GM12872 (cell line): ENCODE measurements around the gene SNX13.

Experiments used
- TF ChIP-seq, protein P1 (sequence below): IDR thresholded peaks from 3 replicates; pipeline ENCODE4 v1.5.1; 2011; ENCODE audit warnings: low read depth, mild to moderate bottlenecking, low read length, moderate library complexity; ENCODE audit not compliant: insufficient read depth

The SNX13 gene

DNA sequence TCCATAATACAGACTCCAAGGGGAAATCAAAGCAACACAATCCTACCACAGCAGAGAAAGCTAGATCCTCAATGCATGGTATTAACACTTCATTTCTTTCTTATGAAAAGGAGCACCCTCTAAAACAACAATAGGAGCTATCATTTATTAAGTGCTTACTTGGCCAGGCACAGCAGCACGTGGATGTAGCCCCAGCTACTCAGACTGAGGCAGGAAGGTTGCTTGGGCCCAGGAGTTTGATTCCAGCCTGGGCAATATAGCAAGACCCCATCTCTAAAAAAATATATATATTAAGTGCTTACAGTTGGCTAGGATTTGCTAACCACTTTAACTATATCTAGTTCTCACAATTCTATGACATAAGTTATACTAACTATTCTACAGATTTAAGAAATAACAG lies 12.2 kb downstream of the SNX13 start:
- TF ChIP-seq, protein P1, sequence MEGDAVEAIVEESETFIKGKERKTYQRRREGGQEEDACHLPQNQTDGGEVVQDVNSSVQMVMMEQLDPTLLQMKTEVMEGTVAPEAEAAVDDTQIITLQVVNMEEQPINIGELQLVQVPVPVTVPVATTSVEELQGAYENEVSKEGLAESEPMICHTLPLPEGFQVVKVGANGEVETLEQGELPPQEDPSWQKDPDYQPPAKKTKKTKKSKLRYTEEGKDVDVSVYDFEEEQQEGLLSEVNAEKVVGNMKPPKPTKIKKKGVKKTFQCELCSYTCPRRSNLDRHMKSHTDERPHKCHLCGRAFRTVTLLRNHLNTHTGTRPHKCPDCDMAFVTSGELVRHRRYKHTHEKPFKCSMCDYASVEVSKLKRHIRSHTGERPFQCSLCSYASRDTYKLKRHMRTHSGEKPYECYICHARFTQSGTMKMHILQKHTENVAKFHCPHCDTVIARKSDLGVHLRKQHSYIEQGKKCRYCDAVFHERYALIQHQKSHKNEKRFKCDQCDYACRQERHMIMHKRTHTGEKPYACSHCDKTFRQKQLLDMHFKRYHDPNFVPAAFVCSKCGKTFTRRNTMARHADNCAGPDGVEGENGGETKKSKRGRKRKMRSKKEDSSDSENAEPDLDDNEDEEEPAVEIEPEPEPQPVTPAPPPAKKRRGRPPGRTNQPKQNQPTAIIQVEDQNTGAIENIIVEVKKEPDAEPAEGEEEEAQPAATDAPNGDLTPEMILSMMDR: no peak

DNA sequence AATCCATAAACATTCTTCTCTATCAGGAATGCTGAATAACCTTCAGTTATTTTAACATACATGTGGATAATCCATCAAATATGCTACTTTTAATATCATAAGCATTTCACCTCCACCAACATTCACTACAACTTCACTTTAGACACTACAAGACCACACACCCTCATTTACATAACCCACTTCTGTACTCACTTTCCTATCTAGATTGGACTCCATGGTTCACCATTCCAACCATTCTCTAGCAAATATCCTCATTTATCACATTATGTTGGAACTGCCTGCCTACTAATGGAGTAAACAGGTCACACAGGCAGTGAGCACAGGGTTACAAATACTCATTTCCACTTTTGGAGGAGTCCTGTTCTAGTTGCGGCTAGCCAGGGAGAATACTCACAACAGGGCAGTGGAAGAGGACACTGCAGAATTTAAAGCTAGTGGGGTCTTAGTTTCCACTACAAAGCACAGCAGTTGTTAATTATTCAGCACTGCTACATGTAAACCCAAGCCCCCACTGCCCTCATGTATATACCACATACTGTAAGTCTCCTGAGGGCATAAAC lies 18.4 kb downstream of the SNX13 start:
- TF ChIP-seq, protein P1: no peak

DNA sequence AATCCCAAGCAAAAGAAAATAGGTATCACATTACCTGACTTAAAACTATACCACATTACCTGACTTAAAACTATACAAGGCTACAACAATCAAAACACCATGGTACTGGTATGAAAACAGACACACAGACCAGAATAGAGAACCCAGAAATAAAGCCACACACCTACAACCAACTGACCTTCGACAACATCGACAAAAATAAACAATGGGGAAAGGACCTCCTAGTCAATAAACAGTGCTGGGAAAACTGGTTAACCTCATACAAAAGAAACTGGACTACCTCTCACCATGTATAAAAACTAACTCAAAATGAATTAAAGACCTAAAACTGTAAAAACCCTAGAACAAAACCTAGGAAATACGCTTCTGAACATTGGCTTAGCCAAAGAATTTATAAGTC lies 22.5 kb downstream of the SNX13 start:
- TF ChIP-seq, protein P1: no peak

DNA sequence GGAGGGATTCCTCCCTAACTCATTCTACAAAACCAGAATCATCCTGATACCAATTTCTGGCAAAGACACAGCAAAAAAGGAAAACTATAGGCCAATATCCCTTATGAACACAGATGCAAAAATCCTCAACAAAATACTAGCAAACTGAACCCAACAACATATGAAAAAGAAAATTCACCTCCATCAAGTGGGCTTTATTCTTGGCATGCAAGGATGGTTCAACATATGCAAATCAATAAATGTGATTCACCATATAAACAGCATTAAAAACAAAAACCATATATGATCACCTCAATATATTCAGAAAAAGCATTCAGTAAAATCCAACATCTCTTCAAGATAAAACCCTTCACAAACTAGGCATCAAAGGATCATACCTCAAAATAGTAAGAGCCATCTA lies 23.5 kb downstream of the SNX13 start:
- TF ChIP-seq, protein P1: no peak

DNA sequence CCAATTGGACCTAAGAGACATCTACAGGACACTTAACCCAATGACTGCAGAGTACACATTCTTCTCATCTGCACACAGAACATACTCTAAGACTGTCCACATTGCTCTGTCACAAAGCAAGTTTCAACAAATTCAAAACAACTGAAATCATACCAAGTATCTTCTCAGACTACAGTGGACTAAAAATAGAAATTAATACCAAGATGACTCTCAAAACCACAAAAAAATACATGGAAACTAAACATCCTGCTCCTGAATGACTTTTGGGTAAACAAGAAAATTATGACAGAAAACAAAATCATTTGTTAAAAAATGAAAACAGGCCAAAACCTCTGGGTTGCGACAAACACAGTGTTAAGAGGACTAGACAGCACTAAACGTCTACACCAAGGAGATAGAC lies 24.5 kb downstream of the SNX13 start:
- TF ChIP-seq, protein P1: no peak

DNA sequence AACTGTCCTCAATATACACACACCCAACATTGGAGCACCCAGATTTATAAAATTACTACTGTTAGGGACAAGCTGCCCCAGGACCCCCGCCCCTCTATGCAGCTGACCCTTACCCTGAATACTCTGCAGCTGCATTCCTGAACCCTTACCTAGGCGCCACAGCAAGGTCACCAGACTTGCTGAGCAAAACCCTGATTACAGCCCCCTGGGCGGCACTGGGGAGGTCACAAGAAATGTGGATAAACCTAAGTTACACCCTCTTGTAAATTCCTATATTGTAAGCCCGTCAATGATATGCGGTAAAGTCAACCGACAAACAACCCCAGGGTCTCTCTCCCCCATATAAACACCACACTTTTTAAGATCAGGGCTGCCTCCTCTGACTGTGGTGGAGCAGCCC lies 25.1 kb downstream of the SNX13 start:
- TF ChIP-seq, protein P1: no peak

DNA sequence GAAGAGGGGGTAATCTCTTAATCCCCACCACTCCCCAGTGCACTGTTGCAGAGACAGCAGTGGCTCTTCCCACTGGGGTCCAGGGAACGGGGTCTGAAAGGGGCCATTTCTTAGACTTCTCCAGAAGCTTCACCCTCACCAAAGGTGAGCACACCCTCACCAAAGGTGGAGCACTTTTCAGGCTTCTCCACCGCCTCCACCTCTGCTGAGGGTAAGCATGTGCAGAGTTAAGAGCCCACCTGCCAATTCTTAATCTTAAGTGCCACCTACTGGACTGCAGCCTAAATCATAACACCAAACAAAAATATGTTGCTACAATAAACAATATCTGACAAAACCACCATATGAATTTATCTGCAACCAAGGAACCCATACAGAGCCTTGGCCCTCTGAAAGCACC lies 27.0 kb downstream of the SNX13 start:
- TF ChIP-seq, protein P1: no peak

DNA sequence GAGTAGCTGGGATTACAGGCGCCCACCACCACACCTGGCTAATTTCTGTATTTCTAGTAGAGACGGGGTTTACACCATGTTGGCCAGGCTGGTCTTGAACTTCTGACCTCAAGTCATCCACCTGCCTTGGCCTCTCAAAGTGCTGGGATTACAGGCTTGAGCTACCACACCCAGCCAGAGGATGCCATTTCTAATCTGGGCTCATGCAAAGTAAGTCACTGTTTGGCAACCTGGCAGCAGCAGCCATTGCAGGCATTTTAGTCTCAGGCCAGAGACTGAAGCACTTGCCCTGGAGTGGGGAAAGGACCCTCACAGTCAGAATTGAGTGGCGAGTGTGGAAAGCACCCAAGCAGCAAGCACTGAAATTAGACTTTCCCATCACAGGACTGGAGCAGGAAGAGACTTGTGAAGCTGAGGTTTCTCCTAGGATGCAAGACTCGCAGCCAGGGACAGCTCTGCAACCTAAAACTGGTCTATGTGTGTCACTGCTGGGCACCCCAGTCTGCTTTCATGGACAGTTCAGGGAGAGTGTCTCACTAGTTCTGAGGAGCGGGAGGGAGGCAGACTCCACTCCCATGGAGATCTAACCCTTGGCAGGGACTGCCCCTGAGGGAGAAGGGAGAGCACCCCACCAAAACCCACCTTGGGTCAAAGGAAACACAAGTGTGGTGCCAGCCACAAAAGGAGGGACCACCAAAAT lies 27.6 kb downstream of the SNX13 start:
- TF ChIP-seq, protein P1: no peak
